Measurements from ENCODE around the gene HIRA. TPM values are rescaled to one million over a fixed set of nuclear protein-coding genes. Genes with fewer than 3 reads are reported as not detected.

The HIRA gene
- total and polyA plus RNA-seq, 2 of the 8 experiments (the other 6 are each of a cell fraction or from before 2014, with no cell fraction given) = 34.9 to 67.2 TPM

- TF ChIP-seq FOSL1 (IDR thresholded peaks at IDR 0.05; ENCODE audit: insufficient read depth, low read depth, low read length) (no peak), GABPA (IDR thresholded peaks at IDR 0.05; ENCODE audit: borderline replicate concordance, insufficient read depth, low read length) (no peak), SP2 (IDR thresholded peaks at IDR 0.05; ENCODE audit: low read length) (no peak), EGR1 (IDR thresholded peaks at IDR 0.05; ENCODE audit: borderline replicate concordance, low read depth, low read length) (no peak)
These were observed 141.9 kb downstream of the HIRA start (continued) for GRCh38 chr22:19289475-19290161.
